RWPE2 (cell line): ENCODE measurements around the gene THAP4.

Experiments
- ATAC-seq: fragments of 200-7000 bp; cut with Tn5 transposase; 3 replicates; pipeline ENCODE4 v1.9.1; 2021; ENCODE audit warnings: low read depth
- DNase-seq: peaks from one replicate; pipeline ENCODE4 v3.0.0-alpha.2; 2020; ENCODE audit warnings: low spot score
- H3K27ac ChIP-seq: fragments of 450-650 bp; 2 replicates; pipeline ENCODE4 v1.5.1; 2017; ENCODE audit warnings: mild to moderate bottlenecking; ENCODE audit not compliant: poor library complexity, severe bottlenecking
- H3K27me3 ChIP-seq: fragments of 250-450 bp; sonication (Bioruptor Pico); 2 replicates; pipeline ENCODE4 v1.5.1; 2021; ENCODE audit warnings: mild to moderate bottlenecking, moderate library complexity; ENCODE audit not compliant: insufficient read depth, poor library complexity, severe bottlenecking
- H3K36me3 ChIP-seq: fragments of 250-450 bp; sonication (Bioruptor Pico); 2 replicates; pipeline ENCODE4 v1.5.1; 2020; ENCODE audit warnings: low read depth, mild to moderate bottlenecking, moderate library complexity
- H3K4me1 ChIP-seq: fragments of 250-450 bp; sonication (Bioruptor Pico); 2 replicates; pipeline ENCODE4 v1.5.1; 2021; ENCODE audit warnings: mild to moderate bottlenecking, moderate library complexity; ENCODE audit not compliant: insufficient read depth, poor library complexity, severe bottlenecking
- H3K4me3 ChIP-seq: fragments of 250-450 bp; sonication (Bioruptor Pico); 2 replicates; pipeline ENCODE4 v1.5.1; 2021; ENCODE audit warnings: mild to moderate bottlenecking, moderate library complexity; ENCODE audit not compliant: severe bottlenecking
- H3K9me3 ChIP-seq: fragments of 250-450 bp; sonication (Bioruptor Pico); 2 replicates; pipeline ENCODE4 v1.5.1; 2021; ENCODE audit warnings: mild to moderate bottlenecking, moderate library complexity; ENCODE audit not compliant: severe bottlenecking
- CTCF ChIP-seq: fragments of 450-650 bp; IDR thresholded peaks from one replicate; pipeline ENCODE4 v1.5.1; 2017; ENCODE audit warnings: mild to moderate bottlenecking, moderate library complexity; ENCODE audit not compliant: poor library complexity, severe bottlenecking

The THAP4 gene

GRCh38 chr2:241586564-241587264, 50.2 kb downstream of the THAP4 start:
- ATAC-seq (no peak), DNase-seq (no peak)
- Histone ChIP-seq H3K4me1 (no peaks in the 10 kb centered on the region), H3K27me3 (no peaks in the 10 kb centered on the region), H3K9me3 (peaks cover 9% of the 10 kb centered on the region), H3K4me3 (no peak overlapping the region), H3K36me3 (peaks cover 51% of the 10 kb centered on the region), H3K27ac (no peak overlapping the region)
- no peak for TF ChIP-seq CTCF

GRCh38 chr2:241584436-241584835, 52.5 kb downstream of the THAP4 start:
- no peak for ATAC-seq
- Histone ChIP-seq H3K4me3 (no peak overlapping the region), H3K4me1 (no peaks in the 10 kb centered on the region), H3K27me3 (no peaks in the 10 kb centered on the region), H3K36me3 (peaks cover 51% of the 10 kb centered on the region), H3K9me3 (peaks cover 9% of the 10 kb centered on the region), H3K27ac (no peak overlapping the region)
- no peak for TF ChIP-seq CTCF
- DNase-seq = no peak

GRCh38 chr2:241582806-241583205, 54.2 kb downstream of the THAP4 start:
- Histone ChIP-seq H3K4me3 (no peak overlapping the region), H3K27ac (no peak overlapping the region), H3K4me1 (no peaks in the 10 kb centered on the region), H3K9me3 (peaks cover 9% of the 10 kb centered on the region), H3K27me3 (no peaks in the 10 kb centered on the region), H3K36me3 (peaks cover 42% of the 10 kb centered on the region)
- ATAC-seq (no peak), DNase-seq (no peak)
- TF ChIP-seq CTCF = no peak

- DNase-seq (no peak), ATAC-seq (no peak)
- Histone ChIP-seq H3K27ac (no peak overlapping the region), H3K4me3 (no peak overlapping the region), H3K27me3 (no peaks in the 10 kb centered on the region), H3K9me3 (peaks cover 9% of the 10 kb centered on the region), H3K4me1 (no peaks in the 10 kb centered on the region), H3K36me3 (peaks cover 38% of the 10 kb centered on the region)
- TF ChIP-seq CTCF = no peak
These were observed 54.6 kb downstream of the THAP4 start for GRCh38 chr2:241582328-241582727.

GRCh38 chr2:241579281-241579680, 57.7 kb downstream of the THAP4 start:
- TF ChIP-seq CTCF = no peak
- no peak for ATAC-seq

More at GRCh38 chr2:241579281-241579680, 57.7 kb downstream of the THAP4 start:
- Histone ChIP-seq H3K27ac (no peak overlapping the region), H3K4me3 (no peak overlapping the region), H3K27me3 (no peaks in the 10 kb centered on the region), H3K36me3 (peaks cover 14% of the 10 kb centered on the region), H3K4me1 (no peaks in the 10 kb centered on the region), H3K9me3 (no peaks in the 10 kb centered on the region)
- DNase-seq = no peak
